HG03432 (cell line): ENCODE data around the gene CHRNA5.
"Not testable (repeated sequence)": the region's sequence is repeated elsewhere in the genome, so short reads cannot be mapped to it uniquely, and the experiment has no call there.

Experiments used
- ATAC-seq: cut with Tn5 transposase; IDR thresholded peaks from one replicate; pipeline ENCODE4 v1.9.1; 2021; ENCODE audit warnings: mild to moderate bottlenecking, moderate library complexity; ENCODE audit not compliant: unreplicated experiment

CHRNA5 gene

DNA sequence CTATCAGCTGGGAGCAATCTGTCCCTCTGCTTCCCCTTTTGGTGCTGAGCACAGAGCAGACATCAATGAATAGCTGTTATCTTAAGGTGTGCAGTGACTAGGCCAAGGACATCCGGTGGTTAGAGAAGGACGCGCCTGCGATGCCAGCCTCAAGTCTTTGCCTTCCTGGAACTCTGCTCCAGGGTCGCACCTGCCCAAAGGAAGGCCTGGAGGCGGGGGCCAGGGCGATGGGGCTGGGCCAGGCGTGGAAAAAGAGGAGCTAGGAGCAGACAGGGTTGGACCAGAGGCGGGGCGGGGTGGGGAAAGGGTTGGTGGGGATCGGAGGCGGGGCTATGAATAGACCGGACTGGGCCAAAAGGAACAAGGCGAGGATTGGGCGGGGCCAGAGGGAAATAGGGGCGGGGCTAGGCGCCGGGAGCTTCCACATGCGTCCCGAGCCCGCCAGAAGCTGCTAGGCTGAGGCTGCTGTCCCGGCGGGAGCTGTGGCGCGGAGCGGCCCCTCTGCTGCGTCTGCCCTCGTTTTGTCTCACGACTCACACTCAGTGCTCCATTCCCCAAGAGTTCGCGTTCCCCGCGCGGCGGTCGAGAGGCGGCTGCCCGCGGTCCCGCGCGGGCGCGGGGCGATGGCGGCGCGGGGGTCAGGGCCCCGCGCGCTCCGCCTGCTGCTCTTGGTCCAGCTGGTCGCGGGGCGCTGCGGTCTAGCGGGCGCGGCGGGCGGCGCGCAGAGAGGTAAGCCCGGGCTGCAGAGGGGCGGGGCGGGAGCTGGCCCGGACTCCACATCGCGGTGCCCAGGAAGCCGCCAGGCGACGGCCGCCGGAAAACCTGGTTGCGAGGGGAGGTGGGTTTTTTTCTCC, at the start of gene CHRNA5:
Gene CHRNA5 (plus strand): TSS at position 424 of the 854 bp plus-strand sequence. CDS start 200 bp downstream, at position 624.
- ATAC-seq: peak; percentile 85

DNA sequence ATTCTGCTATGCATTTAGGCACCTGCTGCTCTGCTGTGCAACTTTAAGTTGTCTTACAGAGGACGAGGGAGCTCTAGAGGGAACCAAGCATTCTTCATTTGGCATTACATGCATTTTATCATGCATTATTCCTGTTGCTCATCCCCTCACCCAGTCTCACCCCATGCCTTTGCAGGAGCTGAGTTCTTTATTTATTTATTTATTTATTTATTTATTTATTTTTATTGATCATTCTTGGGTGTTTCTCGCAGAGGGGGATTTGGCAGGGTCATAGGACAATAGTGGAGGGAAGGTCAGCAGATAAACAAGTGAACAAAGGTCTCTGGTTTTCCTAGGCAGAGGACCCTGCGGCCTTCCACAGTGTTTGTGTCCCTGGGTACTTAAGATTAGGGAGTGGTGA, 45.3 kb upstream of the CHRNA5 start:
- ATAC-seq: not testable (repeated sequence)

DNA sequence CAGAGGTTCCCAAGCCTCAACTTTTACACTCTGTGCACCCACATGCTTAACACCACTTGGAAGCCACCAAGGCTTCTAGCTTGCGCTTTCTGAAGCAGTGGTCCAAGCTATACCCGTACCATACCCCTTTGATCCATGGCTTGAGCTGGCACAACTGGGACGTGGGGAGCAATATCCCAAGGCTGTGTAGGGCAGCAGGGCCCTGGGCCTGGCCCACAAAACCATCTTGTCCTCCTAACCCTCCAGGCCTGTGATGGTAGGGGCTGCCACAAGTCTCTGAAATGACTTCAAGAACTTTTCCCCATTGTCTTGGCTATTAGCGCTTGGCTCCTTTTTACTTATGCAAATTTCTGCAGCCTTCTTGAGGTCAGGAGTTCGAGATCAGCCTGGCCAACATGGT, 41.1 kb upstream of the CHRNA5 start:
- ATAC-seq: no peak

DNA sequence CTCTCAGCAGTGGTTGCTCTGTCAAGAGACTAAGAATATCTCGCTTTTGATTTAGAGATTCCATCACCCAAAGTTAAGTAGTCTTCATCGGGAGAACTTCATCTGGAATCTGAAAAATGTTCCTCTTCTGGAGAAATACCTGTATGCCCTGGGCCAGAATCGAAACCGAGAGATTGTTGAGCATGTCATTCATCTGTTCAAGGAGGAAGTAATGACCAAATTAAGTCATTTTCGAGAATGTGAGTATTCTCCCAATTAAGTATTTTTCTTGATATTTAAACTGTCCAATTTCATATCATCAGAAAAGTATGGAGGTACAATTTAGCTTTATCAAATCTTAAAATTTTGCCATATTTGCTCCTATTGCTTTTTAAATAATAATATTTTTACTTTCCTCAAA, 38.0 kb upstream of the CHRNA5 start:
- no peak for ATAC-seq

DNA sequence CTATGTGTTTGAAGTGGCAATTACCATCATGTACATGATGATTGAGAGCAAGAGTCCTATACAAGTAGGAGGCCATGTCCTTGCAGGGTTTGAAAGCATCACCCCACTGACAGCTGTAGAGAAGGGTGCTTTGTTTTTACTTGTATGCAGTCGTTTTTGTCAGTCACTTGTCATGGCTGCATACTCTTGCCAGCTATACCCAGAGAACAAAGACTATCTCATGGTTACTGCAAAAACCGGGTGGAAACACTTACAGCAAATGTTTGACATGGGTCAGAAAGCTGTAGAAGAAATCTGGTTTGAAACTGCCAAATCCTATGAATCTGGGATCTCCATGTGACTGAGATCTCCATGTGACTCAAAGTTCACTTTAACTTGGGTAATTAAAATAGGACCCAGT, 32.0 kb upstream of the CHRNA5 start:
- ATAC-seq: no peak

DNA sequence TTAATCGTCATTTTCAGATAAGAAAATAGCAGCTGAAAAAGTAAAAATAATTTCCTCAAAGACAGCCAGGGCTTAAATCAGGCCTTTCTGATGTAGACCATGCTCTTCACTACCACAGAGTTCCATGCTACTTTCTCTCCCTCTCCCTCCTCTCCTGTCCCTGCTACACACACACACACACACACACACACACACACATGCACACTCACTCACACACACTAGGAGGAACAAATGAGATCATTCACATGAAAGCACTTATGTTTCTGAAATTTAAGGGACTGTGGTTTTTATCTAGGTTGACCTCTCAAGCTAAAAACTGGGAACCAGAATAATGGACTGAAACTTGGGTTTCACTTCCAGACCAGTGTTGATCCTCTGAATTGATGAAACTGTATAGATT, 29.2 kb upstream of the CHRNA5 start:
- no peak for ATAC-seq

DNA sequence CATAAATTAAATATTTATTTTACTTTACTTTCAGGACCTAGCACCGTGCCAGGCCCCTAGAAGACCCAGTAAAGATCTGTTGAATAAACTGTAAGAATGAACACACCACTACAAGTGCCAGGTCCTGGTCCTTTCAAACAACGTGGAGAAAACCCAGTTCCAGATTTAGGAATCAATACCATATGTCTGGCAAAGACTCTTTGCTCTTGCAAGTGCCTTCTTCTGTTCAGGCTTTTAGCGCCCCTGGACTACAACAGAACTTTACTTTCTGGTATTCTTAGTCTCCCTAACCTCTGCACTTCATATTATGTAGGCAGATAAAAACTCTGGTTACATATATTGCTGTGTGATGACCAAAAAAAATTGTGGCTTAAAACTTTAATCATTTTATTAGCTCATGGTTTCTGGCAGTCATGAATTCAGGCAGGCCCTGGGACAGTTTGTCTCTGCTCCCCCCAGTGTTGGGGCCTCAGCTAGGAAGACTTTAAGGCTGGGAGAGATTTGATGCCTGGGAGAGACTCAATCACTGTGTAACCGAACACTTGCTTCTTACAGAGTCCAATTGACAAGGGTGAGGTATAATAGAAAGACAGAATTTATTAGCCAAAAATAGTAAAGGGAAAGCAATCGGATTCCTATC, 27.9 kb upstream of the CHRNA5 start:
- ATAC-seq: no peak

DNA sequence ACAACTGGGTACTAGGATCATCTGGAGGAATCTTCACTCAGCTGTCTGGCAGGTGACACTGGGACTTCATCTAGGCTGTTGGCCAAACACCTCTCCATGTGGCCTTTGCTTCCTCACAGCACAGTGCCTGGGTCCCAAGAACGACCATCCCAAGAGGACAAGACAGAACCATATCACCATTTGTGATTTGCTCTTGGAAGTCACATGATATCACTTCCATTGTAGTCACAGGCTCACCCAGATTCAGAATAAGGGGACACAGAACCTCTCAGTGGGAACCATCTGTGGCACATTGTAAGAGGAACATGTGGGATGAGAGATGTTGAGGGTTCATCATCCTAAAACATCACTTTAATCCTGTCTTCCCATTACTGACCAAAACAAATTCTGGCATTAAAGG, 27.0 kb upstream of the CHRNA5 start:
- no peak for ATAC-seq

DNA sequence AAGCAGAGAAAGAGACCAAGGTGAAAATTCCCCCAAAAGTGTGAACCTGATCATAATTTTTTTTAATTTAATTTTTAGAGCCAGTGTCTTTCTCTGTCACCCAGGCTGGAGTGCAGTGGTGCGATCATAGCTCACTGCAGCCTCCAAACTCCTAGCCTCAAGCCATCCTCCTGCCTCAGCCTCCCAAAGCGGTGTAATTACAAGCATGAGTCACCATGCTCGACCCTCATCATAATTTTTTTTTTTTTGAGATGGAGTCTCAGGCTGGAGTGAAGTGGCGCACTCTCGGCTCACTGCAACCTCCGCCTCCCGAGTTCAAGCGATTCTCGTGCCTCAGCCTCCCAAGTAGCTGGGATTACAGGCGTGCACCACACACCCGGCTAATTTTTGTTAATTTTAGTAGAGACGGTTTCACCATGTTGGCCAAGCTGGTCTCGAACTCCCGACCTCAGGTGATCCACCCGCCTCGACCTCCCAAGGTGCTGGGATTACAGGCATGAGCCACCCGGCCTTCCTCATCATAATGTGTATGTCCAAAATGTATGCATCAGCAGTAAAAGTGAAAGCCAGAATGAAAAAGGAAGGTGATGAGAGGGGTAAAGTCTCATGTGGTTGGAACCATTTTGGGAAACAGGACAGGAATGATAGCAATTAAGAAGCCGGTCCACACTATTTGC, 25.7 kb upstream of the CHRNA5 start:
- not testable (repeated sequence) for ATAC-seq

DNA sequence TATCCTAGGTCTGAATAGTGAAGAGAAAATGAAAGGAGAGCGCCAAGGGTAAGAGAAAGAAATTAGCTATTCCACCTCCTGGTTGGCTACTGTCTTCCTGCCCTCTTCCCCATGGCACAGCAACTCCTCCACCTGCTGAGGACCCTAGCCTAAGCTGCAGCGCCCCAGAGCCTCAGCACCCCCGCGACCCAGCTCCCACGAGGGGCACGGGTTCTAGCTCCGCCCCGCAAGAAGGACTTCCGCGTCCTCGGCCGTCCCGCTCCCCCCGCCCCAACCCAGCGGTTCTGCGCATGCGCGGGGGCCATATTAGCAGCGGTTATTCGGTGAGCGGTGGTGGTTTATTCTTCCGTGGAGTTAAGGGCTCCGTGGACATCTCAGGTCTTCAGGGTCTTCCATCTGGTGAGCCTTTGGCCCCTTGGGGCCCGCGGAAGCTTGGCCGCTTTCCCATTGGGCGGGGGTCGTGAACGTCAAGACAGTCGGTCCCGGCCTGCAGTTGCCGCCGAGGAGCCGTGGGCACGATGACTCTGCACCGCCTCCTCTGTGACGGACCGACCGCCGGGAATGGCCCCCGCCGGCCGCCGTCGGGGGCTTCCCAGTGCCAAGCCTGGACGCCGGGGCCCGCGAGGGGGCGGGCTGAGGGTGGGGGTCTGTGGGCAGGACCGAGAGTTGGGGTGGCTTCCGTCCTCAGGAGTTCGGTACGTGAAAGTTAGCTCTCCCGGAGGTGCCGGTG, 25.0 kb upstream of the CHRNA5 start, which contains the start of gene PSMA4:
Gene PSMA4 (plus strand): TSS at position 304 of the 730 bp plus-strand sequence. CDS start 1,484 bp downstream, outside the sequence.
- ATAC-seq: peak; percentile 84

DNA sequence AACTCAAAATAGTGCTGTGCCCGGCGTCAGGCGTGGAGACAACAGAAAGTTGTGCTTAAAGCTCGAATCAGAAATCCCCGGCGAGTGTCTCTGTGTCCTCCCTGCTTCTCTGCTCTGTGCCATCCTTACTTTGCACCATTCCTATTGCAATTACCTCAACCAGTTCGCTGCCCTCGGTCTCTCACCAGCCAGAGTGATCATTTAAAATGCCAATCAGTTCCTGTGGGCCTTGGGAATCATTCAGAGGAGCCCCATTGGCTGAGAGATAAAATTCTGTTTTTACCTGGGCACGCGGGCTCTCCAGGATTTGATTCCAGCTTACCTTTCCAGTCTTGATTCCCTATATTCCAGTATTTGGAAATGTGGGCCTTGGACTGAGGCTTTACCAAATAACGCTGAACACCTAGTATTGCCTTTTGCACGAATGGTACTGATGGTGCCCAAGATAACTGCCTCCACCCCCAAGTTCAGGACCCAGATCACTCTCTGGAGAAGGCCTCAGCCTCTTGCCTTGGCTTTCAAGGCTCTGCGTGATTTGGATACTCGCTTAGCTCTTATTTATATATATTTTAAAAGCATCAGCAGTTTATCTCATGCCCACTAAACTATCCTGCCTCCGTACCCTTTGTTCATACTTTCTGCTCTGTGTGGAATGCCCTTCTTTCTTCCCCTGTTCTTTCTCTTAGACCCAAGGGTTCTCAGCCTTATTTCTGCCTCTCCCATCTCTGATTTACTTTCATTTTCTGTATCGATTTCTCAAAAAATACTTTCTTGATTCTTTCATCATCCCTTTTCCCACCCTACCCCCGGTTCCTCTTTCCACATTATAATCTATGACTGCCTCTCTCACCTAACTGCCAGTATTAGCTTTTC, 24.2 kb upstream of the CHRNA5 start:
- no peak for ATAC-seq

DNA sequence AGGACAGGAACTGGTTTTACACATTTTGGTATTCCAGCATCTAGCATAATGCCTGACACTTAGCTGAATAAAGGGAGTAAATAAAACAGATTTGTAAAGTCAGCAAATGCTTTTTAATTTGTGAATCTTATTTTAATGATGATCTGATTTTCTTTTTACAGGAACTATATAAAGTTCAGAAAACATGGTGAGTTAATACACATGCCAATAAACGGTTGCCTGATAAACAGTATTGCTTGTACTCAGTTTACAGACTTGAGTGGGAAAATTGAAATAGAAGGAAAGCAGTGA, 23.6 kb upstream of the CHRNA5 start:
- no peak for ATAC-seq

DNA sequence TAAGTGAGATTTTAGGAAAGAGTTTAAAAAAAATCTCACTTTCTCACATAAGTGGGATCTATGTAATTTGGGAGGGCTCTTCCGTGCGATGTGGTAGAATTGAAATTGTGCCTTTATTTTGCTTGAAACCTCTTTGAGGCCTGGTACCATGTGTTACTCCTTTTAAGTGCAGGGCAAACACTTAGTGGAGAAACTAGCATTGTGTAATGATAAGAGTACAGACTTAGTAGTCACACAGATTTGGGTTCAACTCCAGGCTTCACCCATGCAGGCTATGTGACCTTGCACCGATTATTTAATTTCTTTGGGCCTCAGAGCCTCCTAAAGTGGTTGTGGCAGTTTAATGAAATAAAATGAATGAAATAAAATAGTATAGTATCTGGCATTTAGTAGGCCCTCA, 22.7 kb upstream of the CHRNA5 start:
- no peak for ATAC-seq

DNA sequence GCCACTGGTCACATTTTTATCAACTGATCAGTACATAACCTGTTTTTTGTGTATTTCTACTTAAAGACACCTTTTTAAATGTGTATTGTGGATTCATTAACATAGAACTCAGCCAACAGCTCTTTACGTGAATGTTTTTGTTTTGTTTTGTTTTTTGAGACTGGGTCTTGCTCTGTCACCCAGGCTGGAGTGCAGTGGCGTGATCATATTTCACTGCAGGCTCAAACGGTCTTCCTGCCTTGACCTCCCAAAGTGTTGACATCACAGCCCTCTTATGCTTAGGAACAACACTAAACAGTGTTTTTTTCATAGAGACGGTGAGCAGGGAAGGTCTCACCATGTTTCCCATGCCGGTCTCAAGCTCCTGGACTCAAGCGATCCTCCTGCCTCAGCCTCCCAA, 15.1 kb upstream of the CHRNA5 start:
- no peak for ATAC-seq

DNA sequence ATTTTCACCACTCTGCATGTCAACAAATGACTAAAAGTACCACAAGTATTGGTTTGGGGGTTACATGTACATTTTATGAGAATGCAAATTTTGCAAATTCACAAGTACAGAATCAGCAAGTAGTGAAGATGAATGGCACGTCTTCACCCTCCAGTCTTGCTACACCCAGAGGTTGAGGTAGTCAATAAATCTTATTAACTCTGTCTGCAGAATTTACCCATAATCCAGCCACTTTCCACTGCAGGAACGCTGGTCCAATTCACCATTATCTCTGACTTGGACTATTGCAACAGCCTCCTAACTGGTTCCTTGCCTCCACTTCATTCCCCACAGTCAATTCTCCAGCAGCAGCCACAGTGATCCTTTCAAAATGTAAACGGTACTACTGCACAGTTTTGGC, 14.5 kb upstream of the CHRNA5 start:
- ATAC-seq: no peak

DNA sequence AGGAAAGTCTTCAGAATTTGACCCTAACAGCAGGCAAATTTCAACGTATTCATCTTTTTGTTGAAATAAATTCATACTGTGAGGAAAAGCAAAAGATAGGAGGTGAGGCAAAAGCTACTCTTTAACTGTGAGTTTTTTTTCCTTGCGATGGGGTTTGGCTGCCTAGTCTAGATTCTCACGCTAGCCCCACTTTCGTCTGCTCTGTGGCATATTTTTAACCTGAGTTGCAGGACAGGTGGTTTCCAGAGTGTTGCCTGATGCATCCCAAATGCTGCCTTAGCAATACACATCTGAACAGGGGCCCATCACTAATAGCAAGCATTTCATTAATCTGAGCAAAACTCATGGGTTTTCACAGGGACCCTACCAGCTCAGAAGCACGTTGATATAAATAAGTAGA, 13.4 kb upstream of the CHRNA5 start:
- no peak for ATAC-seq

DNA sequence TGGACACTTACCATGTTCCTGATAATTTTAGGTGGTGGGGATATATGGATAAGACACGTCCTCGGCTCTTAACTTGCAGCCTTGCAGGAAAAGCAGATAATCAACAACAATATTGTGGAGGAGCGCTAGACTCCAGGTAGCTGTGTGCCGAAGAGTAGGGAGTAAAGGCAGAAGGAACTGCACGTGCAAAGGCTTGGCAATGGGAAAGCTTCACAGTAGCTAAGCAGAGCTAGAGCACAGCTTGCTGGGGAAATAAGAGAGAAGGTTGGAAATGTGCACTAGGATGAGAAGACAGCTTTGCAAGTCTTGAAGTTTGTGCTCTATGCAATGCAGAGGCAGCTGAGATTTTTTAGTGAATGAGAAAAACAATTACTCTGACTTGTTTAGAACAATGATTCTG, 12.7 kb upstream of the CHRNA5 start:
- ATAC-seq: no peak

DNA sequence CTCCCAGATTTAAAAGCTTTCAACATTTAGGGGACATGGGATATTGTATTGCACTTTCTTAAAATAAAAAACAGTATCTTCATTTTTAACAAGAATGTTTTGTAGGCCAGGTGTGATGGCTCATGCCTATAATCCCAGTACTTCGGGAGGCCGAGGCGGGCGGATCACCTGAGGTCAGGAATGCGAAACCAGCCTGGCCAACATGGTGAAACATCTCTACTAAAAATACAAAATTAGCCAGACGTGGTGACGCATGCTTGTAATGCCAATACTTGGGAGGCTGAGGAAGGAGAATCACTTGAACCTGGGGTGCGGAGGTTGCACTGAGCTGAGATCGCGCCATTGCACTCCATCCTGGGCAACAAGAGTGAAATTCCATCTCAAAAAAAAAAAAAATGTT, 5.1 kb upstream of the CHRNA5 start:
- not testable (repeated sequence) for ATAC-seq

DNA sequence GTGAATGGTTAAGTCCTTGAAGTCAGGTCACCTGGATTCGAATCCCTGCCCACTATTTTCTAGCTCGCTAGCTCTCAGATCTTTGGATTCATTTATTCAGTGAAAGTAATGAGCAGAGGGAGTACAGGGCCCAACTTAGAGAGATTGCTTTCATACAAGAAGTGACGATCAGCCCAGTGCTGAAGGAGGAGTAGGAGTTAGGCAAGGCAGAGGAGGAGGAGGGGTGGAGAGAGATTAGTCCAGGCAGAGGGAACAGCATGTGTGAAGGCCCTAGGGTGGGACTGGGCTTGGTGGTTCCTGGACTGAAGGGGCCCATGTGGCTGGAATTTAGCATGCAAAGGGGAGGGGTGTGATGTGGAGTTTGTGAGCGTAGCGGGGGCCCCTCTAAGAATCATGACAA, 3.8 kb upstream of the CHRNA5 start:
- ATAC-seq: no peak

DNA sequence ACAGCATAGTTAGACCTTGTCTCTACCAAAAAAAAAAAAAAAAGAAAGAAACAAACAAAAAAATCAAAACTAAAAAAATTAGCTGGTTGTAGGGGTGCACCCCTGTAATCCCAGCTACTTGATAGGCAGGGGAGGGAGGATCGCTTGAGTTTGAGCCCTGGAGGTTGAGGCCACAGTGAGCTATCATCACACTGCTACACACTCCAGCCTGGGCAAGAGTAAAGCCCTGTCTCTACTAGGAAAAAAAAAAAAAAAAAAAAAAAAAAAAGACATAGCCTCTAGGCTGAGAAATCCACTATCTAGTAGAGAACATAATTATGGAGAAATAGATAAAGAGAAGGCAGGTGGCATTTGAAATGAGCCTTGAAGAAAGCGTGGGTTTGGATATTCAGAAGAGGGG, 2.2 kb upstream of the CHRNA5 start:
- ATAC-seq: no peak
